Stimulated activated CD4-positive, alpha-beta T cell treated with anti-CD3 and anti-CD28 coated beads, Interleukin-4, amount 100 ng/mL, for 48 hours (primary cell): ENCODE data around the gene ADAMTS9.
"Not testable (repeated sequence)": the region's sequence is repeated elsewhere in the genome, so short reads cannot be mapped to it uniquely, and the experiment has no call there.

ENCODE experiments used
- DNase-seq, 2 donors: peaks; one replicate each; pipeline ENCODE4 v3.0.0-alpha.2; 2020; ENCODE audit warnings: low read depth in 2 of 2

The ADAMTS9 gene

DNA sequence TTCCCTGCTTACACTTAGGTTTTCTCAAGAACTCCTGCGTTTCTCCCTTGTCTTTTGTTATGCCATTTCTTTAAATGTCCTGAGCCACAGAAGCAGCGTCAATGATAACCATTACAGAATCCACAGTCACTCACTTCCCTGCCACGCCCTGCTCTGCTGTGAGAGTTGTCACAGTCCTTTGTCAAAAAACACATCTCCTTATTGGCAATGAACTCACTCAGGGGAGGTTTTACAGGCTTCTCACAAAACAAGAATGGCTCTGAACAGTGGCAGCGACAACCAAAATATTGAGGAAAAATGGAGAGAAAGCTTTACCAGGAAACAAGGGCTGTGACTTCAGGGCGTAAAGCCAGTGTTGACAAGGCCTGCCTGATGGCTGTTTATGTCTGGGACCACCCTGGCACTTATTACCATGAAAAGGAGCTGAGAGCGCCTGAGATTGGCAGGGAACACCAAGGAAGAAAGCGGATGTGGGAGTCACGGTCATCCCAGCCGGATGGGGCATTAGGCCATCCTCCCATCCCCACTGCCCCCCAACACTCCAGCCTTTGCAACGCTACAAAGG is 111.5 kb downstream of the ADAMTS9 start:
- no peak for DNase-seq

DNA sequence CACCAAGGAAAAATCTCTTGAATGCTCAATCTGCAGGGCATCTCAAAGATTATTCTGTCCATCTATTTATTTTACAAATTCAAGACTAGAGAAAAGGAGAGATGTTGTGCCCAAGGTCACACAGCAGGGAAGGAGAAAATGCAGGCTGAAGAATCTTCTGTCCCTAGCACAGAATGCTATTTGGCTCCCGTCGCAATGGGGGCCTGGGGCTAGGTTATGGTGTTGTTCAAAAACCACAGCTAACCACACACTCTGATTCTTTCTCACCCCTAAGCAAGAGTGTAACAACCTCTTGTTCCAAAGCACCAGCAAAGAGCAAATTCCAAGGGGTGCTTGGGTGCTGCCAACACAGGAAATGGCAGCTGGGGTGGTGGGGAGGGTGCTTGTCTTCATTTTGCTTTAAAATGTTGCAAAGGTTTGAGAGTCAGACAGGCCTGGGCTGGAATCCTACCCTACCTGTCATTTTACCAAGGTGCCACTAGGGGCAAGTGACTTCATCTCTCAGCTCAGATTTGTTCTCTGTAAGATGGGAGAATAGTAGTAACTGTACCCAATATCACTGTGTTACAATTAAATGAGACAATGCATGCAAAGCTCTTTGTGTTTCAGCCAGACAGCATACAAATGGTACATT is 112.5 kb downstream of the ADAMTS9 start:
- DNase-seq, result no peak

DNA sequence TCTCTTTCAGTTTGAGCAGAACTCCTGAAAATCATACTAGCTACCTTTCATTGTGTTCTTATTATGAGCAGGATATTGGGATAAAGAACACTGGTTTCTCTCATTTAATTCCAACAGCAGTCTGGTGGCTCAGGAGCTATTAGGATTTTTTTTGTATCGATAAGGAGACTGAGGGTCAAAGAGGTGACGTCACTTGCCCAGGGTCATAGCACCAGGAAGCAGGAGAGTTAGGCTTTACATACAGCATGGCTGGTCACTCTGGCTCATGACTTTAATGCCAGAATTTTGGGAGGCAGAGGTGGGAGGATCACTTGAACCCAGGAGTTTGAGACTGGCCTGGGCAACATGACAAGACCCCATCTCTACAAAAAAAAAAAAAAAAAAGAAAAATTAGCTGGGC is 113.6 kb downstream of the ADAMTS9 start:
- DNase-seq, result no peak

DNA sequence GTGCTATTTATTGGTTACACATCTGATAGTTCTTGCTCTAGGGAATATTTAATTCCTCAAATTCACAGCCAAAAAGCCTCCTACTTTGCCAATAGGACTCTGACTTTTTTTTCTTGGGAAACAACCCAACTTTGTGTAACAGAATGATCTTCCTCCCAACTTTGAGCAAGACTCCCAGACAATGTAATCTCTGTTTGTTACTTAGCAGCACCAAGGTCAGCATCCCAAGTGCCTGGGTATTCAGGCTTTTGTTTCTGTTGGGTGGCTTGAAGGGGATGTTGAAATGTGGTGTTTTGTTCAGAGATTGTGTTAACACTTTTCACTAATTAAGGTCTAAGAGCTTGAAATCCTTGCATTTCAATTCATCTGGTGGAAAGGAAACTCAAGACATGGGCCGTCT is 115.8 kb downstream of the ADAMTS9 start:
- no peak for DNase-seq

DNA sequence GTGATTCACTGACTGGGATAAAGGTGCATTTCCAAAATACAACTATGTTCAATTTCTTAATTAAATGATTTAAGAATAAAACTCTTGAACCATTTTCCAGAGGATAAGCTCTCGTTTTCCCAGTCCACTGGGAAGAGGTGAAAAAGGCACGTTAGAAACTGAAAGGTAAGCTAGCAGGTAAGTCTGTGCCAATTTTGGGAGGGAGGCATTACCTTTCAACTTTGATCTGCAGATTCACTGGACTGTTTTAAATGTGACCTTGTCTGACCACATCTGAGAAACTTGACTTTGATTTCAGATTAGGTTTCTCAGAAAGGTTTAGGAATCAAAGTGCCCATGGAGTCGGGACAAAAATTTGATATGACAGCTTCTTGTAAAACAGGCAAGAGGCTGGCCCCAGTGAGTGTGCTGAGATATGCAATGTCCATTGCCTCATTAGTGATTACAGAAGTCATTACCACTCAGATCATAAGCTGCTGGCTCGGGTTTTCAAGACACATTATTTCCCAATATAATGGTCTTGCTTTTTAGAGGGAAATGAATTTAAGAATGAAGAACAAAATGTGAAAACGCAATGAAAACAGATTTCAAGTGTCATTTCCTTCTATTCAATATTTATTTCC is 118.8 kb downstream of the ADAMTS9 start:
- no peak for DNase-seq

DNA sequence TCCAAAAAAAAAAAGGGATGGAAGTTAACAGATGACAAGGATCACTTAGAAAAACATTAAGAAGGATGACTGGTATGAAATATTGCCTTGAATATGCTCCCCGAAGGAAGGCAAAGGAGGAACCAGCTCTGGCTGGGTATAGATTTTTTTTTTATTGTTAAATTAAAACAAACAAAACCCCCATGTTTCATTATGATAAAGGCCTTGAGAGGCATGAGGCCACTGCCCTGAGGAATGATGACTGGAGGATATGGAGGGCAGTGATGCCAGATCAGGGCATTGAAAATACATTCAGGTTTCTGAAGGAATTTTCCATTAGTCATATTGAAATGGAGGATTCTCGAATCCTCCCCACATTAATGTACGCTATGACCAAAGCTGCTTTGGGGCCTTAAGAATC is 120.9 kb downstream of the ADAMTS9 start:
- DNase-seq, result no peak

DNA sequence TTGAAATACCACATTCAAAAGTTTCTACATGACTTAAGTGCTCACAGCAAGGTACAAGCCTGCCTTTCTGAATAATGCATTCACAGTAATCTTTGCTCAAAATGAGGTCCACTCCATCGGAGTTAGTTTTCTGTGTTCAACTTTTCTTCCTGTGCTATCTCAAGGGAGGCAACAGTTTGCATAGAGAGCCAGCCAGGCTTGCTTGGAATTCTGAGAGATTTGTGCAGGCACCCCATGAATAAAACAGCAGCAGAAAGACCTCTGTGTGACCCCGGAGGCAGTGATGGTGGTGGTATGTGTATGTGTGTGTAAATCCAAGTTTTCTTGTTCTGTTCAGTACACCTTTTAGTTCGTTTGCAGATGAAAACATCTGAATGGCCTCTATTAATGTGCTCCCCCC is 124.0 kb downstream of the ADAMTS9 start:
- no peak for DNase-seq

DNA sequence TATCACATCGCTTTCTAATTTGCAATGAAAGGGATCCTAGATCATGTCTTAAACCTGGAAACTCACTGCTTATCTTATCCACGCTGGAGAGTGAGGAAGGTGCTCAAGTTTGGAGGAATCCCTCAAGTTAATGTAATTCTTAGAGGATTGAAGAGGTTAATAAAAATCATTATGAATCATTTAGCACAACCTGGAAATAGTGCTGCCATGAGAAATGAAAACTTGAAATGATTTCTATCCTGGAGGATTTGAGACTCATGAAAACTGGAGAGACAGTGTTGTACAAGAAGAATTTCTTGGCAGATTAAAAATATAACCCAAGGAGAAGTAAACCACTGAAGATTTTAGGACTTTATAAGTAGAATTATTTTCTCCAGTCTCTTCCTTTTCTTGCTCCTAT is 125.9 kb downstream of the ADAMTS9 start:
- DNase-seq, result no peak

DNA sequence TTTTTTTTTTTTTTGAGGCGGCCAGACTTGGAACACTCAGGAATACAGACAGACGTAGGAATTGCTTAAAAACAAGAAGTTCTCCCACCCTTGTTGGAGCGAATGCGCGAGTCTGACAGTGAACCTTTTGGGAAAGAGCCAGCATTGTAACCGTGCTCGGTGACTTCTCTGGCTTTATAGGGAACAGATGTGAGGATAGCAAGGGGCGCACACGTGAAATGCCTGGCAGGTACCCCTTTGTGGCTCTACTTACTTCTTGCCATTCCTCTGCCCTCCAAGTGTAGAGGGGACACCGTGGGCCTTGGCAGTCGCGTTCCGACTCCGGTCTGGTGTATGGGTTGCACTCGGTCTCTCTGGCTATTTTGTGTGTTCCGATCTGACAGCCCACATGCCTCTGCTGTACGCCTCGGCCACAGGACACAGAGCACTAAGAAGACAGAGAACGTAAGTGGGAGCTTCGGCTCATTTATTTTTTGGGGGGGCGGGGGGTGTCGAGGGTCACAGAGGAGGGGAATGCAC is 126.4 kb downstream of the ADAMTS9 start:
- no peak for DNase-seq

DNA sequence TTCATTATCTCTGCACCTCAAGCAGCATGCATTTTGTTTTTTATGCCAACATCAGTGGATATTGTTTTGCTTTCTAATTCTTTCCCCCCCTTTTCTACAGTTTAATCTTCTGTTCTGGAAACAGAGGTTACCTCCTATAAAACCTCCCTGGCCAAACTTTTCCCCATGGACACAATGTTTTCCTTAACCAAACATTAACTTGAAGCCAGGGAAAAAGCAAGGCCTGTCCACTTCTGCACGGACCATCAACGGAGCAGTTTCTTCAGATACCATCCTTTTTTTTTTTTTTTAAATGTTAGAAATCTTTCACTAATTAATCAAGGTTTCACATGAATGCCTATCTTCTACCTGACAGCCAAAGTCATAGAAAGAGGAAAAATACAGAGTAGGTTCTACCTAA is 127.0 kb downstream of the ADAMTS9 start:
- DNase-seq, result no peak

DNA sequence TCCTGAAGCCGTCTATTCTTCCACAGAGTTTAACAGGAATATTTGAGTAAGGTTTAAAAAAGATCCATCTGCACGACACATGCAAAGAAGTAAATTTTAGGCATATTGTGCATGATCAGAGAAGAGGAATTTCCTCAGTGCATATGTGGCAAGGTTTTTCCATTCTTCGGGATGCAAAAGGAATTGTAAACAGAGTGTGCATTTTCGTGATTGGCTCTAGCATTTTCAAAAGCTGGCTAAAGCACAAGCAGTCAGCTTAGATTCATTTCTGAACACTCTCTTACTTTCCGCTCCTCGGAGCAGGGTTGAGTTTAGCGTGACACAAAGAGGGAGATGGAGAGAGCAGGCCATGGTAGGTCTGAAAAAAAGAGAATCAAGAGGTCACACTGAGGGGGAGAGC is 128.2 kb downstream of the ADAMTS9 start:
- no peak for DNase-seq

DNA sequence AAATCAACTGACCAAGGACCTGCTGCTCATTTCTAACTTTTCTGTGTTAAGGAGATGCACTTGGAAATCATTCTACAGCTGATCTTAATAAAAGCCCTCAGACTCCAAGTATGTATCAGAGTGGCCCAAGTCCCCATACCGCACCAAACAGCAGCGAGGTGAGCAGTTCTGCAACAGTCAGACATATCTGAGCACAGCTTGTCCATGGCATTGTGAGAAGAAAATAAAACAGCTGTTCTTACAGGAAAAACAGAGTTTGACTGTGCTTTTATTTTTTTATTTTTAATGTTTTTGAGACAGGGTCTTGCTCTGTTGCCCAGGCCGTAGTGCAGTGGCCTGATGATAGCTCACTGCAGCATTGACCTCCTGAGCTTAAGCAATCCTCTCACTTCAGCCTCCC is 131.8 kb downstream of the ADAMTS9 start:
- DNase-seq, result no peak

DNA sequence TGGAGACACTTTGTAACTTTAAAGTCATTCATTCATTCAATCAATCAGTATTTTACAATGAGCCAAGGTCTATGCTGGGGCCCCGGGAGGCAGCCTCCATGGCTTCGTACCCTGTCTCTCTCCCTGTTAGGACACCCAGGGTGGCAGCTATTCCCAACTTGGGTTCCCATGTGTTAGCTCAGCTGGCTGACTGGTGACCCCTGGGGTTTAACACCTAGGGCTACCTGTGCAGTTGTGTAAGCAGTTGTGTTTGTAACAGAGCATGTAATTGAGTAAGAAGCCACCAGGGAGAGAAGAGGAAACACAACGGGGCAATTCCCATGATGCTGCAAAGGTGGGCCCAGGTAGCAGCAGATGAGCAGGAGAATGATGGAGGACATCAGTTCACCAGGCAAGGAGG is 132.4 kb downstream of the ADAMTS9 start:
- no peak for DNase-seq

DNA sequence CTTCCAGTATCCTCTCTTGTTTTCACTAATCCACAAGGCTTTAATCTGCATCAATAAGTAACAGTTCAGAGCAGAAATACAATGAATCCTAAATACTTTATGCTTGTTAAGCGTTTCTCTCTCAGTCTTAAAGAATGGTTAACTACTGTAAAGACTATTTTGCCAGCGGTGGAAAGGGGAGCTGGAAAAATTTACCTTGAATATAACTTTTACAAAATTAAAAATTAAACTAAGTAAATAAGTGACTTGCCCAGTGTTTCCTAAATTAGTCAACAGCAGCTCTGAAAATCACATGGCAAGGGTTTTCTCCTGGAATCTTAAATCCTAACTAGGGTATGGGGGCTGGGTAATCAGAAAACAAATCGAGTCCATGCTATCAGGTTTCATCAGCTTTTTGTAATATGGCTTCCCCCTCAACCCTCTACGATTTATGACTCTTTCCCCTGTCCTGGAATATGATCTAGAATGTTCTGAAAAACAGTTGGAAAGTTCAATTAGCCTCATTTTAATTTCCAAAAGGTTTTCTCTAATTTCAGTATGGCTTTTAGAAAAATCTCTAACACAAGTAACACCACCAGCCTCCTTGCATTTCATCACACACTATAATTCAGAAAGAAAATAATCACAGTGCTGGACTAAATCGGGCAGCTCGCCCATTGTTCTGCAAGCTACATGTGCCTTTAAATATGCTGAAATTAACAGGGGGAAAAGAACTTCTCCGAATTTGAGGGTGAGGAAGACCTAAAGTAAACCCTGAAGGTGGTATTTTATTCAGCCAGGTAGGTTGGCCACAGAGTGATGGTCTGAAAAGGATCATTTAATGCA is 133.5 kb downstream of the ADAMTS9 start:
- DNase-seq, result no peak

DNA sequence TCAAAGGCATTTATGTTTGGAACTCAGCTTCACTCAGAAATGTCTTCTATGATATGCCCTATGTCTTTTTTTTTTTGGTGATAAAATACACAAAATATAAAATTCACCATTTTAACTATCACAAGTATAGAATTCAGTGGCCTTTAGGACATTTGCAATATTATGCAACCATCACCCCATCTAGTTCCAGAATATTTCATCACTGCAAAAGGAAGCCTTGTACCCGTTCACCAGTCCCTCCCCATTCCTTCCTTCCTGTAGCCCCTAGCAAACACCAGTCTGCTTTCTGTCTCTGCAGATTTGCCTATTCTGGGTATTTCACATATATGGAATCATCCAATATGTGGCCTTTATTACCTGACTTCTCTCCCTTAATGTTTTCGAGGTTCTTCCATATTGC is 134.8 kb downstream of the ADAMTS9 start:
- no peak for DNase-seq

DNA sequence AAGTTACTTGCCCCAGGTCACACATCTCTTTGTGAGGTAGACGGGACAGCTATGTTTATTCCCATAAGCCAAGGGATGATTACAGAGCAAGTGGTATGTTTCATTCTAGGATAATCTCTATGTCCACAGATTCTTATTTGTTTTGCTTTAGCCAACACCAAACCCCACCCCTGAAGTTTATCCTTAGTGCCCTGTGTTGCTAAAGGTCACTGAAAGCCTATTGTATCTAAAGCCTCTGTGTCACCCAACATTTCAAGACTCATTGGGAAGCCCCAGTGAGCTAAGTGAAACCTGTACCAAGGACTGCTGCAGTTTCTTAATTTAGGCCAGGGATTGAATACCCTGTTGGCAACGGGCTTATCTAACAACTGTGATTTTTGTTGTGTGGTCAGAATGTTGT is 135.6 kb downstream of the ADAMTS9 start:
- no peak for DNase-seq

DNA sequence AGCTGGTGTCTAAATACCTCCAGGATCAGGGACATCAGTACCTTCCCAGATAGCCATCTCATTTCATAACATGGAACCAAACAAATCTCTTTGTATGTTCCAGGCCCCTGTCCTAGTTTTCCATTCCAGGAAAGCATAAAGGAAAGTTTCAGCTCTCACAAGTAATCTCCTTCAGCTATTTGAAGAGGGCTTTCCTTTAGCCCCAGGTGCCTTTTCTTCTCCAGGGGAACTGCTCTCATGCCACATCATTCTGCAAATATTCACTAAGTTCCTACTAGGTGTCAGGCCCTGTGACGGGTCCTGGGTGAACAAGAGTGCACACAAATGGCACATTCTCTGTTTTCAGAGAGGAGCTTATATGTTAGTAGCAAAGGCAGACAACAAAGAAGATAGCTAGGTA is 136.1 kb downstream of the ADAMTS9 start:
- DNase-seq, result no peak

DNA sequence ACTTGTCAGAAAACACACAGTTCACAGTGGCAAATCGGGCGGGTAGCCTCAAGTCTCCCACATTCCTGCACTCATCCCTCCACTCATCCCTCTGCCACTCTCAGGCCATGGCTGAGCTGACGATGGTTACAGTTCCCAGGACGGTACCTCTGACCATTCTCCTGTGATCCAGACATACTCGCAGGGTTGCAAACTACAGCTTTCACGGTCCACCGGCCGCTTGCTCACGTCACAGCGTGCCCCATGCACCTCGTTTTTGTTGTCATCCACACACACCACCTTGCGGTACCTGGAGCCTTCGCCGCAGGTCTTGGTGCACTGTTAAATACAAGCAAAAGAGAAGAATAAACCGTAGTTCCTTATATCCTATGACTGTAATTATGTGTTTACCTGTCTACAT is 137.1 kb downstream of the ADAMTS9 start:
- no peak for DNase-seq

DNA sequence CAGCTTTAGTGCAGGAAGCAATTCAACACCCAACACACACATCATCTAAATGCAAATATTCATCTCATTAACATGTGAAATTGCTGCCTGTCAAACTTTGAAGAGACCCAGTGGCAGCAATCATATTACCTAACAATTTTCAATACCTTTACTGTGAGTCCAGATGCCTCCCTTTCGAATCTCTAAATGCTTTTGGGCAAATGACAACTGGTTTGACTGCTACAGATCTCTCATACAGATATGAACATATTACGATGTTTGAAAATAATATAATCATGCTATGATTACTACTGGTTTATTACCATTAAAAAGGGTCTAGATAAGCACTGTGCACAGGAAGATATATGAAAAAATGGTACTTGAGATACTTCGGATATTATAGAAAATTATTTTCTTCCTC is 137.9 kb downstream of the ADAMTS9 start:
- no peak for DNase-seq

DNA sequence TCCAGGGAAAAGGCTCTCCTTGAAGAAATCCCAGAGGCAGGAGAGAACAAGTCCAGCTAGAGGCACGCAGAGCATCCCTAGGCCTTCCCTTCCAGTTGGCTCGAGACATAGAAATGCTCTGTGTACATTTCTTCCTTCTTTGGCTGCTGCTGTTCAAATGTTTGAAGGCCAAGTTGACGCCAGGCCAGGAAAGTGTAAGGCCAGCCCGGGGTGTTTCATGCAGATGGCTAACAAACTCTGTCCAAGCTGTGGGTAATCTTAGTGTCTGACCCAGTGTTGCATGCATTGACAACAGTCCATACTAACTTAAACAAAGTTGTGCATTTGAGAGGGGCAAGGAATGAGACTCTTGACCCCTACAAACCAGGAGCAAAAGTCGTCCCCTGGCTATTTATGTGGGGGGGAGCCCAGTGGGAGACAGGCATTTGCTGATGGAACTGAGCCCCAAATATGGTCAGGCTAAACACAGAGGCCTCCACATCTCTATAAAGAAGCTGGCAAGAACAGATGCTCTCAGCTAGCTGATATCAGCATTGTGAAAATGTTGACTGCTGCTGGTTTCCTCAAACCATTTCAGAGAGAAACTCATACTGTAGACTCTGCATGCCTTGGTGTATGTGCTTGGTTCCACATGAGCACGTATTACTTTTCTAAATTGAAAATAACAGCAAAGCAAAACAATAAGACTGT is 139.5 kb downstream of the ADAMTS9 start:
- DNase-seq, result no peak

DNA sequence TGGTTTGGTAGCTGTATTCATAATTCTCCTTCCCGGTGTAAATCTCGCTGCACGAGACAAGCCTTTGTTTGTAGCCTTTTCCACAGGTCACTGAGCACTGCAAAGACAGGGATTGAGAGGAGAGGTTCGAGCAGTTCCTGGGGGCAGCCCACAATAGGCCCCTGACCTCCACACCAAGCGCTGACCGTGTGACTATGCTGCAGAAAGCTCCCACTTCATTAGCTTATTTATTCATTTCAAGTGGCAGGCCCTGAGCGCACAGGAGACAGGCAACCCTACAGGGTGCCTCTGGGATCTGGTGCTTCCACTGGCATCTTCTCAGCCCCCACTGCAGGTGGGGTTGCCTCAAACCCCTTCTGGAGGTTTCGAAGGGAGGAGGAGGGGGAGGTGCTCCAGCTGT is 140.9 kb downstream of the ADAMTS9 start:
- no peak for DNase-seq

DNA sequence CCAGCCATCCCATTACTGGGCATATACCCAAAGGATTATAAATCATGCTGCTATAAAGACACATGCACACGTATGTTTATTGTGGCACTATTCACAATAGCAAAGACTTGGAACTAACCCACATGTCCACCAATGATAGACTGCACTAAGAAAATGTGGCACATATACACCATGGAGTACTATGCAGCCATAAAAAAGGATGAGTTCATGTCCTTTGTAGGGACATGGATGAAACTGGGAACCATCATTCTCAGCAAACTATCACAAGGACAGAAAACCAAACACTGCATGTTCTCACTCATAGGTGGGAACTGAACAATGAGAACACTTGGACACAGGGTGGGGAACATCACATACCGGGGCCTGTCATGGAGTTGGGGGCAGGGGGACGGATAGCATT is 142.6 kb downstream of the ADAMTS9 start:
- DNase-seq, result not testable (repeated sequence)
